SH-SY5Y (cell line): ENCODE measurements around the gene TBL1X.

ENCODE experiments used
- GATA2 ChIP-seq: IDR thresholded peaks from 2 replicates; pipeline ENCODE4 v1.6.1; 2011; ENCODE audit warnings: mild to moderate bottlenecking, low read depth, low read length
- GATA3 ChIP-seq: IDR thresholded peaks from 2 replicates; pipeline ENCODE4 v1.6.1; 2011; ENCODE audit warnings: low read depth, mild to moderate bottlenecking, low read length, moderate library complexity

GRCh38 chrX:9770319-9770718 lies 305.5 kb downstream of the TBL1X start:
- TF ChIP-seq GATA2 (no peak), GATA3 (no peak)
